GM12875 (cell line): ENCODE results near the gene ZNF618.

Experiments
- H3K4me3 ChIP-seq: one replicate; pipeline ENCODE4 v1.5.1; 2011; ENCODE audit warnings: low read depth, low read length, control low read depth
- CTCF ChIP-seq: IDR thresholded peaks from 2 replicates; pipeline ENCODE4 v1.5.1; 2011; ENCODE audit warnings: low read depth, mild to moderate bottlenecking, control low read depth, inconsistent platforms, low read length, moderate library complexity, borderline replicate concordance; ENCODE audit not compliant: insufficient read depth

The ZNF618 gene

DNA sequence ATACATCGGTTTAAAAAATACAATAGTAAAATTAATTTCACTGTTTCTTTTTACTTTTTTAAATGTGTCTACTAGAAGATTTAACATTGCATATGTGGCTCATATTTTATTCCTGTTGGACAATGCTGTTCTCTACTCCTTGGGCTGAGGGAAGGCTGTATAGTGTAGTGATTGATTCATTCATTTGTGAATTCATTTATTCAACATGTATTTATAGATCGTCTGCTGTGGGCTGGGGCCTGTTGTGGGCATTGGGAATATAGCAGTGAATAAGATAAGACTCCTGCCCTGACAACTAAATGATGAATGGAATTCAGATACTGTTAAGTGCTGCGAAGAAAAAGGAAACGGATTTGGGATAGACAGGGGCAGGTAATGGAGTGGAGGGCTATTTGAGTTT lies 55.7 kb downstream of the ZNF618 start:
- no peak overlapping the region for H3K4me3 ChIP-seq
- no peak for TF ChIP-seq CTCF

GRCh38 chr9:113932906-113933584 lies 56.9 kb downstream of the ZNF618 start:
- H3K4me3 ChIP-seq = no peak overlapping the region
- TF ChIP-seq CTCF = no peak

DNA sequence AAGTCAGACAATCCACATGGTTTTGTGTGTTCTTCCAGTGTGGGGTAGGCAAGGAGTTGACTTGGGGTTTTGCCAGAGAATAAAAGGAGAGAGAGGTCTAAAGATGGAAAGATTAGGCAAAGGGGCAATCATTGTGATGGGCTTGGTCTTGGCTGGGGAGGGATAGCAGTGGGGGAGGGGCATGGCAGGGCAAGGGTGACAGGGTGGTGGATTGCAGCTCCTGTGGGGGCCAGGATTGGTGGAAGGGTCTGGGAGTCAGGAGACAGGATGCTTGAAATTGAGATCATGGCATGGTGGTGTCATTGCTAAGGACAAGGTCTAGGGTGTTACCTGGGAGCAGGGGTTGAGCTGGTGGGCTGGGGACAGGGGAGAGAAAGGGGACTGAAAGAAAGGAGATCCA lies 57.6 kb downstream of the ZNF618 start:
- no peak overlapping the region for H3K4me3 ChIP-seq
- no peak for TF ChIP-seq CTCF

- TF ChIP-seq CTCF = no peak
Measured at GRCh38 chr9:113934167-113934828, 58.2 kb downstream of the ZNF618 start.

GRCh38 chr9:113934829-113935676 lies 58.9 kb downstream of the ZNF618 start:
- H3K4me3 ChIP-seq = no peak overlapping the region
- TF ChIP-seq CTCF = no peak

More at GRCh38 chr9:113934167-113934828, 58.2 kb downstream of the ZNF618 start:
- H3K4me3 ChIP-seq = no peak overlapping the region

- no peak overlapping the region for H3K4me3 ChIP-seq
Measured at GRCh38 chr9:113935677-113936380, 59.7 kb downstream of the ZNF618 start.

More at GRCh38 chr9:113935677-113936380, 59.7 kb downstream of the ZNF618 start:
- TF ChIP-seq CTCF = no peak
